Measurements from ENCODE around the gene AMBRA1.

GRCh38 chr11:46389450-46390330, 204.1 kb downstream of the AMBRA1 start:
- no peak for TF ChIP-seq POLR2A (IDR thresholded peaks at IDR 0.05; ENCODE audit: low read depth, low read length)
- peak; percentile 95 for TF ChIP-seq CTCF (IDR thresholded peaks at IDR 0.05; ENCODE audit: extremely low read depth in 1 of 2, insufficient read depth in 1 of 2, low read depth in 1 of 2, low read length in 2 of 2)
- TF ChIP-seq MAX (IDR thresholded peaks at IDR 0.05; ENCODE audit: insufficient read depth, insufficient read length), result peak; percentile 9
- TF ChIP-seq MYC (IDR thresholded peaks at IDR 0.05; ENCODE audit: low read depth, low read length), result no peak
- TF ChIP-seq POLR2AphosphoS5 (IDR thresholded peaks at IDR 0.05; ENCODE audit: insufficient read depth, low read depth, low read length), result peak; percentile 31
- no peak for TF ChIP-seq FOS (IDR thresholded peaks at IDR 0.05; ENCODE audit: borderline replicate concordance, insufficient read depth, low read length)
- no peak for TF ChIP-seq GATA2 (IDR thresholded peaks at IDR 0.05; ENCODE audit: insufficient read depth, insufficient read length, low read depth, low read length)
